Gastroesophageal sphincter (tissue), 4 donors: ENCODE measurements around the gene TMEM38A. TPM values are rescaled to one million over a fixed set of nuclear protein-coding genes. Genes with fewer than 3 reads are reported as not detected.
"Not testable (repeated sequence)": the region's sequence is repeated elsewhere in the genome, so short reads cannot be mapped to it uniquely, and the experiment has no call there.

ENCODE experiments used
- ATAC-seq: fragments of 150-250 bp; one replicate; pipeline ENCODE4 v1.9.1; 2016; ENCODE audit warnings: mild to moderate bottlenecking, moderate library complexity
- H3K27ac ChIP-seq, 4 donors: fragments of 200-600 bp; sonication (generic) in 3 of 4; 1 replicate in 3 of 4; 2 replicates in 1 of 4; pipeline ENCODE4 v1.5.1; 2016 to 2019
- H3K27me3 ChIP-seq: fragments of 200-600 bp; sonication (generic); one replicate; pipeline ENCODE4 v1.5.1; 2019
- H3K36me3 ChIP-seq, 2 donors: fragments of 200-600 bp; sonication (generic); one replicate each; pipeline ENCODE4 v1.5.1; 2019; ENCODE audit warnings: control low read depth in 1 of 2
- H3K4me1 ChIP-seq, 3 donors: fragments of 200-600 bp; sonication (generic); 1 replicate in 2 of 3; 2 replicates in 1 of 3; pipeline ENCODE4 v1.5.1; 2016 to 2019; ENCODE audit warnings: control low read depth in 2 of 3
- H3K4me3 ChIP-seq, 2 donors: fragments of 200-600 bp; sonication (generic); one replicate each; pipeline ENCODE4 v1.5.1; 2019; ENCODE audit warnings: mild to moderate bottlenecking in 1 of 2, moderate library complexity in 1 of 2
- H3K9me3 ChIP-seq, 3 donors: fragments of 200-600 bp; sonication (generic); one replicate each; pipeline ENCODE4 v1.5.1; 2017 to 2019; ENCODE audit warnings: control low read depth in 2 of 3
- CTCF ChIP-seq, 4 experiments: fragments of 200-600 bp in 2 of 4; fragments of 450-650 bp in 2 of 4; sonication (generic) in 1 of 4; IDR thresholded peaks; one replicate each; pipeline ENCODE4 v1.5.1; 2017 to 2019; ENCODE audit warnings: antibody characterized with exemption in 4 of 4, mild to moderate bottlenecking in 2 of 4, moderate library complexity in 2 of 4
- EP300 ChIP-seq: sonication (generic); formaldehyde crosslinking; IDR thresholded peaks from one replicate; pipeline ENCODE4 v1.6.1; 2017; ENCODE audit warnings: antibody characterized with exemption, mild to moderate bottlenecking
- POLR2A ChIP-seq, 2 donors: fragments of 450-650 bp; IDR thresholded peaks; one replicate each; pipeline ENCODE4 v1.6.1; 2017; ENCODE audit warnings: antibody characterized with exemption in 2 of 2, mild to moderate bottlenecking in 2 of 2, moderate library complexity in 1 of 2
- POLR2AphosphoS5 ChIP-seq: sonication (generic); formaldehyde crosslinking; IDR thresholded peaks from one replicate; pipeline ENCODE4 v1.6.1; 2017; ENCODE audit warnings: antibody characterized with exemption
- WGBS, 2 donors: methylation state at CpG; one replicate each; pipeline ENCODE4 v1.1.5; 2018; ENCODE audit warnings: low coverage in 1 of 2; 5-methylcytosine and 5-hydroxymethylcytosine counted together
- total RNA-seq, 4 donors: library from RNA; depleted of rRNA; stranded (reverse); fragments of >200 nt; gene quantifications; one replicate each; pipeline ENCODE4 v1.1.0, GENCODE V29; 2016

The TMEM38A gene
- total RNA-seq, 4 donors from 2014 or later = 7.1 to 18.8 (median 8.8) TPM

- Histone ChIP-seq H3K36me3 (peaks cover 0 to 94% of the 10 kb centered on the region in 2 donors), H3K27me3 (no peaks in the 10 kb centered on the region), H3K4me3 (no peak overlapping the region), H3K9me3 (no peaks in the 10 kb centered on the region), H3K4me1 (peaks cover 0 to 29% (median 0%) of the 10 kb centered on the region in 3 donors), H3K27ac (no peak overlapping the region)
- WGBS, 2 donors = 90 to 92% methylated on average over 4 to 6 of the region's 9 CpGs
- no peak for TF ChIP-seq POLR2A (IDR thresholded peaks at IDR 0.05)
- no peak for ATAC-seq
Measured at GRCh38 chr19:16645140-16645539, 15.8 kb upstream of the TMEM38A start.

- Histone ChIP-seq H3K4me1 (peaks cover 0 to 62% (median 0%) of the 10 kb centered on the region in 3 donors), H3K27ac (peak overlapping the region in 1 of 4 donors; percentile 33), H3K27me3 (no peaks in the 10 kb centered on the region), H3K4me3 (no peak overlapping the region), H3K9me3 (no peaks in the 10 kb centered on the region), H3K36me3 (peaks cover 0 to 94% of the 10 kb centered on the region in 2 donors)
- peak; percentile 69 for ATAC-seq
- 59 to 66% methylated on average over 8 to 9 of the region's 9 CpGs for WGBS, 2 donors
- no peak for TF ChIP-seq CTCF (IDR thresholded peaks at IDR 0.05)
- TF ChIP-seq EP300 = no peak
- no peak for TF ChIP-seq POLR2AphosphoS5
- no peak for TF ChIP-seq POLR2A (IDR thresholded peaks at IDR 0.05)
Measured at GRCh38 chr19:16649734-16650133, 11.2 kb upstream of the TMEM38A start.

- H3K36me3 ChIP-seq = peaks cover 0 to 94% of the 10 kb centered on the region in 2 donors
- TF ChIP-seq EP300 = no peak
- no peak for TF ChIP-seq CTCF (IDR thresholded peaks at IDR 0.05)
Measured at GRCh38 chr19:16650821-16651220, 10.1 kb upstream of the TMEM38A start.

GRCh38 chr19:16651421-16652188, 9.3 kb upstream of the TMEM38A start:
- not testable (repeated sequence) for H3K27me3 ChIP-seq, ATAC-seq, H3K4me3 ChIP-seq, H3K9me3 ChIP-seq
- H3K36me3 ChIP-seq = peaks cover 0 to 94% of the 10 kb centered on the region in 2 donors
- peaks cover 0 to 60% (median 0%) of the 10 kb centered on the region in 3 donors for H3K4me1 ChIP-seq
- peak overlapping the region in 2 of 4 donors; percentile 65 to 68 for H3K27ac ChIP-seq
- 75 to 88% methylated on average over 6 of the region's 8 CpGs for WGBS, 2 donors

More at GRCh38 chr19:16650821-16651220, 10.1 kb upstream of the TMEM38A start:
- ATAC-seq = no peak
- H3K4me3 ChIP-seq = no peak overlapping the region
- H3K4me1 ChIP-seq = peaks cover 0 to 53% (median 0%) of the 10 kb centered on the region in 3 donors
- H3K9me3 ChIP-seq = no peaks in the 10 kb centered on the region
- no peak overlapping the region for H3K27ac ChIP-seq
- 77% methylated on average over 2 of the region's 2 CpGs; no CpG with 5 or more reads in 1 of the 2 donors for WGBS, 2 donors
- no peaks in the 10 kb centered on the region for H3K27me3 ChIP-seq

- H3K4me3 ChIP-seq = no peak overlapping the region
- peak overlapping the region in 3 of 4 donors; percentile 50 to 68 (median 65) for H3K27ac ChIP-seq
- TF ChIP-seq CTCF (IDR thresholded peaks at IDR 0.05) (no peak), POLR2A (IDR thresholded peaks at IDR 0.05) (no peak), EP300 (no peak), POLR2AphosphoS5 (no peak)
- no peak for ATAC-seq
- no peaks in the 10 kb centered on the region for H3K27me3 ChIP-seq
- peaks cover 0 to 73% (median 0%) of the 10 kb centered on the region in 3 donors for H3K4me1 ChIP-seq
- WGBS, 2 donors = 36 to 53% methylated on average over 6 to 7 of the region's 7 CpGs
- peaks cover 0 to 94% of the 10 kb centered on the region in 2 donors for H3K36me3 ChIP-seq
- no peaks in the 10 kb centered on the region for H3K9me3 ChIP-seq
Measured at GRCh38 chr19:16652854-16653253, 8.1 kb upstream of the TMEM38A start.

- H3K27ac ChIP-seq = peak overlapping the region in 2 of 4 donors; percentile 65 to 68
Measured at GRCh38 chr19:16654140-16654539, 6.8 kb upstream of the TMEM38A start.

More at GRCh38 chr19:16654140-16654539, 6.8 kb upstream of the TMEM38A start:
- no peak for ATAC-seq
- 93 to 100% methylated on average over 3 of the region's 3 CpGs for WGBS, 2 donors
- Histone ChIP-seq H3K4me3 (no peak overlapping the region), H3K4me1 (peaks cover 0 to 82% (median 6%) of the 10 kb centered on the region in 3 donors), H3K9me3 (no peaks in the 10 kb centered on the region), H3K27me3 (no peaks in the 10 kb centered on the region), H3K36me3 (peaks cover 0 to 95% of the 10 kb centered on the region in 2 donors)
- TF ChIP-seq EP300 (no peak), POLR2A (IDR thresholded peaks at IDR 0.05) (no peak), POLR2AphosphoS5 (no peak), CTCF (IDR thresholded peaks at IDR 0.05) (no peak)
